Gastroesophageal sphincter (tissue), 4 donors: Measurements from ENCODE around the gene FGF18. TPM values are rescaled to one million over a fixed set of nuclear protein-coding genes. Genes with fewer than 3 reads are reported as not detected.

Experiments used
- ATAC-seq: fragments of 150-250 bp; one replicate; pipeline ENCODE4 v1.9.1; 2016; ENCODE audit warnings: mild to moderate bottlenecking, moderate library complexity
- H3K27ac ChIP-seq, 4 donors: fragments of 200-600 bp; sonication (generic) in 3 of 4; 1 replicate in 3 of 4; 2 replicates in 1 of 4; pipeline ENCODE4 v1.5.1; 2016 to 2019
- H3K27me3 ChIP-seq: fragments of 200-600 bp; sonication (generic); one replicate; pipeline ENCODE4 v1.5.1; 2019
- H3K36me3 ChIP-seq, 2 donors: fragments of 200-600 bp; sonication (generic); one replicate each; pipeline ENCODE4 v1.5.1; 2019; ENCODE audit warnings: control low read depth in 1 of 2
- H3K4me1 ChIP-seq, 3 donors: fragments of 200-600 bp; sonication (generic); 1 replicate in 2 of 3; 2 replicates in 1 of 3; pipeline ENCODE4 v1.5.1; 2016 to 2019; ENCODE audit warnings: control low read depth in 2 of 3
- H3K4me3 ChIP-seq, 2 donors: fragments of 200-600 bp; sonication (generic); one replicate each; pipeline ENCODE4 v1.5.1; 2019; ENCODE audit warnings: mild to moderate bottlenecking in 1 of 2, moderate library complexity in 1 of 2
- H3K9me3 ChIP-seq, 3 donors: fragments of 200-600 bp; sonication (generic); one replicate each; pipeline ENCODE4 v1.5.1; 2017 to 2019; ENCODE audit warnings: control low read depth in 2 of 3
- CTCF ChIP-seq, 4 experiments: fragments of 200-600 bp in 2 of 4; fragments of 450-650 bp in 2 of 4; sonication (generic) in 1 of 4; IDR thresholded peaks; one replicate each; pipeline ENCODE4 v1.5.1; 2017 to 2019; ENCODE audit warnings: antibody characterized with exemption in 4 of 4, mild to moderate bottlenecking in 2 of 4, moderate library complexity in 2 of 4
- EP300 ChIP-seq: sonication (generic); formaldehyde crosslinking; IDR thresholded peaks from one replicate; pipeline ENCODE4 v1.6.1; 2017; ENCODE audit warnings: antibody characterized with exemption, mild to moderate bottlenecking
- POLR2A ChIP-seq, 2 donors: fragments of 450-650 bp; IDR thresholded peaks; one replicate each; pipeline ENCODE4 v1.6.1; 2017; ENCODE audit warnings: antibody characterized with exemption in 2 of 2, mild to moderate bottlenecking in 2 of 2, moderate library complexity in 1 of 2
- POLR2AphosphoS5 ChIP-seq: sonication (generic); formaldehyde crosslinking; IDR thresholded peaks from one replicate; pipeline ENCODE4 v1.6.1; 2017; ENCODE audit warnings: antibody characterized with exemption
- WGBS, 2 donors: methylation state at CpG; one replicate each; pipeline ENCODE4 v1.1.5; 2018; ENCODE audit warnings: low coverage in 1 of 2; 5-methylcytosine and 5-hydroxymethylcytosine counted together
- total RNA-seq, 4 donors: library from RNA; depleted of rRNA; stranded (reverse); fragments of >200 nt; gene quantifications; one replicate each; pipeline ENCODE4 v1.1.0, GENCODE V29; 2016

FGF18 gene
- total RNA-seq, 4 donors from 2014 or later: 1.8 to 2.1 TPM; not detected in 2

GRCh38 chr5:171484460-171484899 is 65.0 kb downstream of the FGF18 start:
- 23% methylated on average over 5 of the region's 7 CpGs; no CpG with 5 or more reads in 1 of the 2 donors for WGBS, 2 donors
- Histone ChIP-seq H3K27ac (peak overlapping the region in 3 of 4 donors; percentile 19 to 65 (median 63)), H3K4me1 (peaks cover 0 to 14% (median 0%) of the 10 kb centered on the region in 3 donors), H3K4me3 (no peak overlapping the region), H3K27me3 (peaks cover 10% of the 10 kb centered on the region), H3K36me3 (no peaks in the 10 kb centered on the region), H3K9me3 (no peaks in the 10 kb centered on the region)
- peak; percentile 11 for ATAC-seq
- no peak for TF ChIP-seq POLR2A (IDR thresholded peaks at IDR 0.05)
- TF ChIP-seq CTCF (IDR thresholded peaks at IDR 0.05): peak in 3 of 4 experiments; percentile 33 to 75 (median 51)

GRCh38 chr5:171485668-171486067 is 66.2 kb downstream of the FGF18 start:
- WGBS, 2 donors: 100% methylated on average over 1 of the region's 4 CpGs; no CpG with 5 or more reads in 1 of the 2 donors
- peaks cover 10% of the 10 kb centered on the region for H3K27me3 ChIP-seq
- peaks cover 0 to 14% (median 0%) of the 10 kb centered on the region in 3 donors for H3K4me1 ChIP-seq
- no peak overlapping the region for H3K27ac ChIP-seq
- H3K9me3 ChIP-seq: no peaks in the 10 kb centered on the region
- H3K4me3 ChIP-seq: no peak overlapping the region
- TF ChIP-seq CTCF (IDR thresholded peaks at IDR 0.05): no peak
- TF ChIP-seq POLR2A (IDR thresholded peaks at IDR 0.05): no peak
- no peak for TF ChIP-seq EP300
- no peak for TF ChIP-seq POLR2AphosphoS5
- ATAC-seq: no peak
- no peaks in the 10 kb centered on the region for H3K36me3 ChIP-seq

- H3K4me3 ChIP-seq: no peak overlapping the region
- no peaks in the 10 kb centered on the region for H3K9me3 ChIP-seq
- peaks cover 0 to 14% (median 0%) of the 10 kb centered on the region in 3 donors for H3K4me1 ChIP-seq
- ATAC-seq: no peak
- H3K27me3 ChIP-seq: peaks cover 10% of the 10 kb centered on the region
- no peak overlapping the region for H3K27ac ChIP-seq
- TF ChIP-seq POLR2A (IDR thresholded peaks at IDR 0.05) (no peak), EP300 (no peak), POLR2AphosphoS5 (no peak), CTCF (IDR thresholded peaks at IDR 0.05) (no peak)
- no peaks in the 10 kb centered on the region for H3K36me3 ChIP-seq
- WGBS, 2 donors: 77 to 100% methylated on average over 2 to 3 of the region's 4 CpGs
Measured at GRCh38 chr5:171486613-171487012, 67.2 kb downstream of the FGF18 start.

GRCh38 chr5:171488876-171489275 is 69.4 kb downstream of the FGF18 start:
- no peak for TF ChIP-seq POLR2A (IDR thresholded peaks at IDR 0.05)
- no peak for TF ChIP-seq EP300
- no peak for TF ChIP-seq POLR2AphosphoS5
- TF ChIP-seq CTCF (IDR thresholded peaks at IDR 0.05): no peak
- H3K36me3 ChIP-seq: no peaks in the 10 kb centered on the region
- 100% methylated on average over 1 to 3 of the region's 13 CpGs for WGBS, 2 donors

GRCh38 chr5:171492781-171493180 is 73.3 kb downstream of the FGF18 start:
- peaks cover 0 to 30% (median 9%) of the 10 kb centered on the region in 3 donors for H3K4me1 ChIP-seq
- ATAC-seq: no peak
- no peak overlapping the region for H3K27ac ChIP-seq
- no peaks in the 10 kb centered on the region for H3K9me3 ChIP-seq
- H3K27me3 ChIP-seq: no peaks in the 10 kb centered on the region
- H3K4me3 ChIP-seq: no peak overlapping the region
- TF ChIP-seq POLR2AphosphoS5: no peak
- no peak for TF ChIP-seq EP300
- no peak for TF ChIP-seq POLR2A (IDR thresholded peaks at IDR 0.05)
- no peak for TF ChIP-seq CTCF (IDR thresholded peaks at IDR 0.05)
- WGBS, 2 donors: 81 to 84% methylated on average over 9 to 10 of the region's 10 CpGs
- no peaks in the 10 kb centered on the region for H3K36me3 ChIP-seq

More at GRCh38 chr5:171488876-171489275, 69.4 kb downstream of the FGF18 start:
- no peak overlapping the region for H3K27ac ChIP-seq
- peaks cover 0 to 11% (median 0%) of the 10 kb centered on the region in 3 donors for H3K4me1 ChIP-seq
- H3K4me3 ChIP-seq: no peak overlapping the region
- no peaks in the 10 kb centered on the region for H3K9me3 ChIP-seq
- H3K27me3 ChIP-seq: peaks cover 10% of the 10 kb centered on the region
- ATAC-seq: no peak
